Measurements from ENCODE around the gene CD79A.

CD79A gene

GRCh38 chr19:41892173-41892902 lies 15.3 kb downstream of the CD79A start:
- Histone ChIP-seq H3K79me2 (peaks cover 2% of the 10 kb centered on the region), H3K4me1 (no peaks in the 10 kb centered on the region), H2AFZ (no peak overlapping the region), H3K9me3 (ENCODE audit: control insufficient read depth, low read length) (no peaks in the 10 kb centered on the region), H3K4me3 (ENCODE audit: low read depth, low read length) (no peak overlapping the region), H3K27ac (no peak overlapping the region), H3K9ac (no peak overlapping the region), H3K27me3 (ENCODE audit: control insufficient read depth, insufficient read depth, low read length) (no peaks in the 10 kb centered on the region), H3K4me2 (ENCODE audit: low read length) (no peak overlapping the region), H3K36me3 (ENCODE audit: control insufficient read depth, insufficient read depth, low read length) (no peaks in the 10 kb centered on the region)
- no peak for TF ChIP-seq CTCF (IDR thresholded peaks at IDR 0.05)

- Histone ChIP-seq H3K27ac (no peak overlapping the region), H3K36me3 (ENCODE audit: control insufficient read depth, insufficient read depth, low read length) (no peaks in the 10 kb centered on the region)
- TF ChIP-seq CTCF (IDR thresholded peaks at IDR 0.05): no peak
These were observed 16.8 kb downstream of the CD79A start for GRCh38 chr19:41893899-41894298.

GRCh38 chr19:41894350-41894749 lies 17.3 kb downstream of the CD79A start:
- Histone ChIP-seq H3K4me2 (ENCODE audit: low read length) (no peak overlapping the region), H3K9me3 (ENCODE audit: control insufficient read depth, low read length) (no peaks in the 10 kb centered on the region), H3K9ac (no peak overlapping the region), H3K4me1 (peaks cover 14% of the 10 kb centered on the region), H3K36me3 (ENCODE audit: control insufficient read depth, insufficient read depth, low read length) (no peaks in the 10 kb centered on the region), H3K27ac (no peak overlapping the region), H3K79me2 (no peaks in the 10 kb centered on the region), H3K27me3 (ENCODE audit: control insufficient read depth, insufficient read depth, low read length) (no peaks in the 10 kb centered on the region), H3K4me3 (ENCODE audit: low read depth, low read length) (no peak overlapping the region), H2AFZ (no peak overlapping the region)
- TF ChIP-seq CTCF (IDR thresholded peaks at IDR 0.05): no peak

More at GRCh38 chr19:41893899-41894298, 16.8 kb downstream of the CD79A start:
- peaks cover 11% of the 10 kb centered on the region for H3K4me1 ChIP-seq
- no peak overlapping the region for H2AFZ ChIP-seq
- no peak overlapping the region for H3K9ac ChIP-seq
- no peaks in the 10 kb centered on the region for H3K27me3 ChIP-seq (ENCODE audit: control insufficient read depth, insufficient read depth, low read length)
- H3K9me3 ChIP-seq (ENCODE audit: control insufficient read depth, low read length): no peaks in the 10 kb centered on the region
- H3K4me3 ChIP-seq (ENCODE audit: low read depth, low read length): no peak overlapping the region
- H3K4me2 ChIP-seq (ENCODE audit: low read length): no peak overlapping the region
- H3K79me2 ChIP-seq: no peaks in the 10 kb centered on the region

- TF ChIP-seq CTCF (IDR thresholded peaks at IDR 0.05): no peak
- no peaks in the 10 kb centered on the region for H3K9me3 ChIP-seq (ENCODE audit: control insufficient read depth, low read length)
- H3K36me3 ChIP-seq (ENCODE audit: control insufficient read depth, insufficient read depth, low read length): no peaks in the 10 kb centered on the region
- no peaks in the 10 kb centered on the region for H3K79me2 ChIP-seq
- H3K27me3 ChIP-seq (ENCODE audit: control insufficient read depth, insufficient read depth, low read length): no peaks in the 10 kb centered on the region
- no peak overlapping the region for H3K27ac ChIP-seq
- peaks cover 14% of the 10 kb centered on the region for H3K4me1 ChIP-seq
- H3K4me2 ChIP-seq (ENCODE audit: low read length): no peak overlapping the region
- H3K9ac ChIP-seq: no peak overlapping the region
- no peak overlapping the region for H3K4me3 ChIP-seq (ENCODE audit: low read depth, low read length)
- no peak overlapping the region for H2AFZ ChIP-seq
These were observed 18.9 kb downstream of the CD79A start for GRCh38 chr19:41895745-41896580.
